ENCODE measurements around the gene CERS5.
"Not testable (repeated sequence)": the region's sequence is repeated elsewhere in the genome, so short reads cannot be mapped to it uniquely, and the experiment has no call there.

- TF ChIP-seq, protein P1, sequence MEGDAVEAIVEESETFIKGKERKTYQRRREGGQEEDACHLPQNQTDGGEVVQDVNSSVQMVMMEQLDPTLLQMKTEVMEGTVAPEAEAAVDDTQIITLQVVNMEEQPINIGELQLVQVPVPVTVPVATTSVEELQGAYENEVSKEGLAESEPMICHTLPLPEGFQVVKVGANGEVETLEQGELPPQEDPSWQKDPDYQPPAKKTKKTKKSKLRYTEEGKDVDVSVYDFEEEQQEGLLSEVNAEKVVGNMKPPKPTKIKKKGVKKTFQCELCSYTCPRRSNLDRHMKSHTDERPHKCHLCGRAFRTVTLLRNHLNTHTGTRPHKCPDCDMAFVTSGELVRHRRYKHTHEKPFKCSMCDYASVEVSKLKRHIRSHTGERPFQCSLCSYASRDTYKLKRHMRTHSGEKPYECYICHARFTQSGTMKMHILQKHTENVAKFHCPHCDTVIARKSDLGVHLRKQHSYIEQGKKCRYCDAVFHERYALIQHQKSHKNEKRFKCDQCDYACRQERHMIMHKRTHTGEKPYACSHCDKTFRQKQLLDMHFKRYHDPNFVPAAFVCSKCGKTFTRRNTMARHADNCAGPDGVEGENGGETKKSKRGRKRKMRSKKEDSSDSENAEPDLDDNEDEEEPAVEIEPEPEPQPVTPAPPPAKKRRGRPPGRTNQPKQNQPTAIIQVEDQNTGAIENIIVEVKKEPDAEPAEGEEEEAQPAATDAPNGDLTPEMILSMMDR (IDR thresholded peaks at IDR 0.05): not testable (repeated sequence)
- not testable (repeated sequence) for TF ChIP-seq EZH2phosphoT487 (IDR thresholded peaks at IDR 0.05)
These were observed 12.2 kb downstream of the CERS5 start for GRCh38 chr12:50154947-50155346.
